ENCODE data around the gene GNAQ. TPM values are rescaled to one million over a fixed set of nuclear protein-coding genes. Genes with fewer than 3 reads are reported as not detected.
"Not testable (repeated sequence)": the region's sequence is repeated elsewhere in the genome, so short reads cannot be mapped to it uniquely, and the experiment has no call there.

The GNAQ gene
- total RNA-seq, 1 donor from 2014 or later: 20.6 TPM

GRCh38 chr9:77726289-77726688 lies 305.3 kb downstream of the GNAQ start:
- no peak for TF ChIP-seq CTCF (conservative IDR thresholded peaks at IDR 0.05; ENCODE audit: low read depth, low read length)
- H3K4me3 ChIP-seq (ENCODE audit: low read depth, low read length): no peak overlapping the region
- DNase-seq (ENCODE audit: low read depth): no peak

- H3K4me3 ChIP-seq (ENCODE audit: low read depth, low read length): no peak overlapping the region
- TF ChIP-seq CTCF (conservative IDR thresholded peaks at IDR 0.05; ENCODE audit: low read depth, low read length): no peak
- no peak for DNase-seq (ENCODE audit: low read depth)
Measured at GRCh38 chr9:77725820-77726219, 305.8 kb downstream of the GNAQ start.

- no peak for TF ChIP-seq CTCF (conservative IDR thresholded peaks at IDR 0.05; ENCODE audit: low read depth, low read length)
- no peak for DNase-seq (ENCODE audit: low read depth)
Measured at GRCh38 chr9:77725046-77725694, 306.4 kb downstream of the GNAQ start.

GRCh38 chr9:77721156-77721555 lies 310.5 kb downstream of the GNAQ start:
- not testable (repeated sequence) for DNase-seq (ENCODE audit: low read depth); H3K4me3 ChIP-seq (ENCODE audit: low read depth, low read length)

More at GRCh38 chr9:77725046-77725694, 306.4 kb downstream of the GNAQ start:
- H3K4me3 ChIP-seq (ENCODE audit: low read depth, low read length): no peak overlapping the region

- TF ChIP-seq CTCF (conservative IDR thresholded peaks at IDR 0.05; ENCODE audit: low read depth, low read length): no peak
- no peak overlapping the region for H3K4me3 ChIP-seq (ENCODE audit: low read depth, low read length)
- no peak for DNase-seq (ENCODE audit: low read depth)
Measured at GRCh38 chr9:77719321-77719720, 312.3 kb downstream of the GNAQ start.

GRCh38 chr9:77718298-77718640 lies 313.3 kb downstream of the GNAQ start:
- DNase-seq (ENCODE audit: low read depth); H3K4me3 ChIP-seq (ENCODE audit: low read depth, low read length): not testable (repeated sequence)

GRCh38 chr9:77717608-77718297 lies 313.9 kb downstream of the GNAQ start:
- not testable (repeated sequence) for DNase-seq (ENCODE audit: low read depth); H3K4me3 ChIP-seq (ENCODE audit: low read depth, low read length)

GRCh38 chr9:77714077-77714549 lies 317.5 kb downstream of the GNAQ start:
- no peak for DNase-seq (ENCODE audit: low read depth)
- TF ChIP-seq CTCF (conservative IDR thresholded peaks at IDR 0.05; ENCODE audit: low read depth, low read length): no peak
- no peak overlapping the region for H3K4me3 ChIP-seq (ENCODE audit: low read depth, low read length)

Data from epithelial cell of proximal tubule (primary cell).